HG03039 (cell line): ENCODE measurements around the gene ZNF384.

Source experiments
- ATAC-seq: cut with Tn5 transposase; IDR thresholded peaks from one replicate; pipeline ENCODE4 v1.9.1; 2021; ENCODE audit warnings: mild to moderate bottlenecking, moderate library complexity; ENCODE audit not compliant: unreplicated experiment

The ZNF384 gene

DNA sequence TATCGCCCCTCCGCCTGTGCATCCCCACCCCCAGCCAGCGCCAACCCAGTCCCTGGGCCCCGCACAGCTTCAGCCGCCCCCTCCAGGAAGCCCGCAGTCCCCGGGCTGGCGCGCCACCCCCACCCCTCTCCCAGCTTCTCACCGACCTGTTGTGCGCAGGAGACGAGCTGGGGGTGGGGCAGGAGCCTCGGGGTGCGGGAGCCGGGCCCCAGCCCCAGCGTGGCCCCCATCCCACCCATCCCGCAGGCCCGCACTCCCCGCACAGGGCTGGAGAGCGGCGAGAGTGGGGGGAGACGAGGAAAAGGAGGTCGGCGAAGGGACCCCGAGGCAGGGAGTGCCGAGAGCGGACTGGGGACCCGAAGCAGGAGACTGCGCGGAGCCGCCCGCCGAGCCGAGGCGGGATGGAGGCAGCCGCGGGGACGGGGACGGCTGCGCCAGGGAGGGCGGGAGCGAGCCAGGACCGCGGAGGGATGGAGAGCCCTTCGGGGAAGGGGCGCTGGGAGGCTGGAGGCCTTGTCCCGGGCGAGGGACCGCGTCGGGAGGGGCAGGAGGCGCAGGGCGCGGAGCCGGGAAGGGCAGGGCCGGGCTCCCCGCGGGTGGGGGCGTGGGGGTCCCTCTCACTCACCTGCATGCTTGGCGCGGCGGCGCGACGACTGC lies 10.9 kb upstream of the ZNF384 start:
- ATAC-seq, result no peak

DNA sequence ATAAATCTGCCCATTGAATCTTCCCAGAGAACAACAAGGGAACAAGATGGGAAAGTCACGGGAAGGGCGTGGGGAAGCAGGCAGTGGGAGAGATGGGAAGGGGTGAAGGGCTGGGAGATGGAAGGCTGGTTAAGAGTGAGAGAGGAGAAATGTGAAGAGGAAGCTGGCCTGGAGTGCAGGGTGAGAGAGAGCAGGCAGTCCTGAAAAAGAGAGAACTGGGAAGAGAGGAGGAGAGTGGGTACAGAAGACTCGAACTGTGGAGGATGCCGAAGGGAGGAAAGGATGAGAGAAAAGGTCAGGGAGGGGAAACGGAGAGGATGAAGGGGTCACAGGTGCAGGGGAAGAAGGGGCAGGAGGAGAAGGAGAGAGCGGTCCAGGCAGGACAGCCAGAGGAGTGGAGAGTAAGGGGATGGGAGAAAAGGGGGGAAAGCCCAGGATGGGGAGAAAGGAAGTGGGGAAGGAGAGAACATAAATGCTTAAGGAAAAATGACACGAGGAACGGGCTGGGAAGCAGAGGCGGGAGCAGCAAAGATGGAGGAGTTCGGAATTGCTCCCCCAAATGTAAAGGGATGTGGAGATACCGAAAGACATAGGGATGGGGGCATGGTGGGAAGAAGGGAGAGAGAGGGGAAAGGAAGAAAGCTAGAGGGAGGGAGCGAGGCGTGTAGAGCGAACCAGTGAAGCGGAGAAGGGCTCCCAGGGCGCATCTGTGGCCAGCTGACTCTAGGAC lies 10.2 kb upstream of the ZNF384 start:
- no peak for ATAC-seq

DNA sequence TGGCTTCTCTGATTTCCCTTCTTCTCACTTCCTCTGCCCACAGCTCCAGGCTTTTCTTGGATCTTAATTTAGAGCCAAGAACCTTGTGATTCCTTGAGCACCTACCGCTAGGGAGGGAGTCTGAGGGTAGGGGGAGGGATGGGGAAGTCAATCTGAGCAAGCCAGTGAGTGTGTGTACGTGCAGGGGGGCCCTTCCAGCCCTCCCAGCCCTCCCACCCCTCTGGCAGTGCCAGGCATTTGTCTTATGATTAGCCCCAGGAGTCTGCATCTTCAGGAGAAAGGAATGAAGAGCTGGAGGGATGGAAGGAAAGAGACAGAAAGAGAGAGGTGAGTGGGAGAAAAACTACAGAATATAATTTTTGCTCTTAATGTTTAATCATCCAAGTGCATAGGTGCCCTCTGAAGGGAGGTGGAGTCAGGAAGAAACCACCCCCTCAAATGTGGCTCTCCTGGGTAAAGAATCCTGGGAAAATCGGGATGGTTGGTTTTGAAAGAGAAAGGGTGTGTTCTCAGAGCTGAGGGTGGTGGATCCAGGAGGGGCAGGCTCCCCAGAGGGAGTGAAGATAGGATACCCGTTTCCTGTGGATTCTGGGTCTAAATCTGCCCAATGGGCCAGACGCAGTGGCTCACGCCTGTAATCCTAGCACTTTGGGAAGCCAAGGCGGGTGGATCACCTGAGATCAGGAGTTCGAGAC lies 9.3 kb upstream of the ZNF384 start:
- ATAC-seq, result no peak

DNA sequence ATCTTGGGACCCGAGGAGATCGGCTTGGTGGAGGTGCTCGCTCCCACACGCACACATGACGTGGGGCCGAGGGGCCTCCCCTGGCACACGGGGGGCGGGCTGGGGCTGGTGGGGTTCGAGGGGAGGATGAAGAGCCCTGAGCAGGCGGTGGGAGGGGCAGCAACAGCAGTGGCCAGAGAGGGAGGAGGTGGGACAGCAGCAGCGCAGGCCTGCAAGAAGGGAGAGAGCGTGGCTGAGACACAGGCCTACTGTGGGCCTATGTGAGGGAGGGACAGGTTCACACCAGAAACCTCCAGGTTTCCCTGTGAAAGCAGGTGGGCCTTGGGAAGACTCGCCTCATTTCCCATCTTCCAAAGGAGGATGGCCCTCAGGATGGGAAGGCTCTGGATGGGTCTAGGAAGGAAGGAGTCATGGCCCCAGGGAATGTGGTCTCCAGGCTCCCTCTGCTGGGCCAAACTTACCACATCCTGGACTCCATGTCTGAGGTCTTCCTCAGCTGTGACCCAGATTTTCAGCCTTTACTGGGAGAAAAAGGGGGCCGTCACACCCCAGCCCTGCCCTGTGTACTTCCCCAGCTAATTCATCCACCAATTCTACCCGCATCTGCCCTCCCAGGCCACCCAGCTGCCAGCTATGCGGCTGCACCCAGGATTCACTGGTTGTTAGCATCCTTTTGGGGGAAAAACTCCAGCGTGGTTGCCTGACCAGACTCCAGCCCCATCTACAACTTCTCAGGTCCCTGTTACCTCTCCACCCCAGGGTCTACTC lies 8.6 kb upstream of the ZNF384 start:
- ATAC-seq, result no peak

DNA sequence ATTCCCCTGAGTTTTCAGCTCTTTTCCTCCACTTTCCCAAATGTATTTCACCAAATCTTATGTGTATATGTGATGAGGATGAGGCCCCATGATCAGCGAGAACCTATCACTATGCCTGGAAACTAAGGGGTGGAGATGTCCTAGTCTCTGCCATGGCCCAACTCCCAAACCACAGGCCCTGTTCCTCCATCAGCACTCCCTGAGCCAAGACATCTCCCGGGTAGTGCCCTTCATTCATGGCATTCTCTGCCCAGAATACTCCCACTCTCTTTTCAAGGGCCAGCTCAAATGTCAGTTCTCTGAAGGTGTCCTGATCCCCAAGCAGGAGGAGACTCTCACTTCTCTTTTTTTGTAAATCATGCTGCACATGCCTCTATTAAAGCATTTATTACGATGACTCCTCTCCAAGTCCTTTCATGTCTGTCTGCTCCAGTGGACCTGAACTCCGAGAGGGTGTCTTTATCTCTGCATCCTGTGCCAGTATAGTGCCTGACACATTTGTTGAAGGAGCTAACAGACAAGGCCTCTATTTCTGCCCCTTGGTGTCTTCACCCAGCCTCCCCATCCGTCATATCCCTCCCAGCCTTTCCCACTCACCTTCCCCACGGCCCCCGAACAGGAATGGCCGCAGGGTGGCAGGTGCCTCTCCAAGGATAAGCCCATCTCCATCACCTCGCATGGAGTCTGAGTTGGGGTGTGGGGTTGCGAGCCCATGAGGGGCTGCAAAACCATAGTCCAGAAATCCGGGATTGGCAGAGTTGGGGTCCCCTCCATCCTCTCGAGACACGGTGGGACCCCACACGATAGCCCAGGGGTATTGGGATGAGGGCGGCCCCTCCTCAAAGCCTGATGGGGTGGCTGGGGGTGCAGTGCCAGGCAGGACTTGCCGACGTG lies 7.8 kb upstream of the ZNF384 start:
- no peak for ATAC-seq

DNA sequence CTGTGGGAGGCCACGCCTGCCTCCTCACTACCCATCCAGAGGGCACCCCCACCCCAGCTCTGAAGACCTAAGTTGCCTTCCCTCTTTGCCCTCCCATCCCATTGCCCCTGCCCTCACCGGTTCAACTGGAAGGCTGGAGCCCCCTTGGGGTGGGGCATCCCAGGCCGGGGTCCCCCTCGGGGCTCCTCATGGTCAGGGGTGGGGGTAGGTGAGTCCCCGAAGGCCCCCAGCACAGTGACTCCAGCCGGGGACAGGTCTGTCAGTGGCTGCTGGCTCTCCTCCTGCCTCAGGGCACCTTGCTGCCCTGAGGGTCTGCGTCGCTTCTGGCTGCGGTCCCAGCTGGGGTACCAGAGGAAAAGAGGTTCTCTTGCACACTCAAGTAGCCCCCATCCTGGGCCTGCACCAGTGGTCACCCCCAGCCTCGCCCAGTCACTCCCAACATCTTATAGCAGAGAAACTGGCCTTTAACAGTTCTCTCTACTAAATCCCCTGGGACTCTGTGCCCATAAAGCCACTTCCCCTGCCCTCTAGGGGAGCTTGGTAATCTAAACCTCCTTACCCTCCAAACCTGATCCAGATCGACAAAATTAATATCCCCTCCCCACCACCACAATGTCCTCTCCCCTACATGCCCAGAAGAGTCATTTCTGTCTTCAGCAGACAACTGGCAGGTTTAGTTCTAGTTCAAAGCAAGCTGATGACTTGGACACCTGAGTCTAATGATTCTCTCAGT lies 6.3 kb upstream of the ZNF384 start:
- ATAC-seq, result no peak

DNA sequence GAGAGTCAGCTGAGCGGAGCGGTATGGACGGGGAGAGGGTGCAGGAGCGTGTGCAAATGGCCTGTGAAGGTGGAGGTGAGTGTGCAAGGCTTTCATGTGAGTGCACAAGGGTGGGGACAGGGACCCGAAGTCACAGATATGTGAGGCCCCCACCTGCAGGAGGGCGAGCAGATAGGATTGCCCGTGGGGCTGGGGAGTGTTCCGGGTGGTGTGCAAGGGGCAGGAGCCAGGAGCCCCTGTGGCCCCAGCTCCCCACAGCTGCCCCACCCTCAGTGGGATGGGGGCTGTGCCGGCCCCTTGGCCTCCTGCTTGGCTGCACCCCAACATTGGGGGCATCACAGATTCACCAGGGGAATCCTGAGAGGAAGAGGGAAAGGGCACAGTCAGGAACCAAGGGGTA lies 5.5 kb upstream of the ZNF384 start:
- ATAC-seq, result no peak

DNA sequence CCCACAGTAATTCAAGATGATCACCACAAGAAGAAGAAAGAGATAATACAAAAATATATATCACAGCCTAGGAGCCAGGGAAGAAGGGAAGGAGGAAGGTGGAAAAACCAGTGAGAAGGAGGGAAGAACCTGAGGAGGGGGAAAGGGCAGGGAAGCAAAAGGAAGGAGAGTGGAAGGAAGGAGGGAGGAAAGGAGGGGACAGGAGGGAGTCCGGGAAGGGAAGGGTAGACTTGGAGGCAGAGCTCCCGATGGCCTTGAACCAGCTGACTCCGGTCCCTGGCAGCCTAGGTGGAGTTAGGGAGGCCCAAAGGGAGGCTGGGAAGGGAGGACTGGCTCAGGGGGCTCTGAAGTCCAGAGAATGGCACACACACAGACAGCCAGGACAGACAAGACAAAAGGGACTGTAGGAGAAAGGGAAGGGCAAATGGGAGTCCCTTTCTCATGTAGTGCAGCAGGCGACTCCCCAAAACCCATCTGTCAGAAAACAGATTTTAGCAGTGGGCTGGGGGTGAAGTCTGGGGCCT lies 4.7 kb upstream of the ZNF384 start:
- ATAC-seq, result no peak

DNA sequence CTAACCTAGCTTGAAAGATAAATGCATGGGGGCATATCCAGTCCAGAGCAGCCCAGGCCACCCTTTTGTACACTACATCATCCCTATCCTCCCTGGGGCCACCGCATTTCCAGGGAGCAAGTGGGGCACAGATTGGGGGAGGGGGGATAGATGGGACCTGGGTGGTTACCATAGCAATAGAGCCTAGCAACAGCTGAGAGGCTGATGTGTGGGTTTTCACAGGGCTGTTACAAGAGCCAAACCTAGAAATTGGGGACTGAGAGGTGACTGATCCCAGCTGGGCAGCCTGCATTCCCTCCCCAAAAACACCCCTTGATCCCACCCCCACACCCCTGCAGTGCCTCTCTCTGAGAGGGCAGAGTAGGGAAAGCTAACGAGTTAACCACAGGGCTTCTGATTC lies 3.7 kb upstream of the ZNF384 start:
- ATAC-seq, result no peak

DNA sequence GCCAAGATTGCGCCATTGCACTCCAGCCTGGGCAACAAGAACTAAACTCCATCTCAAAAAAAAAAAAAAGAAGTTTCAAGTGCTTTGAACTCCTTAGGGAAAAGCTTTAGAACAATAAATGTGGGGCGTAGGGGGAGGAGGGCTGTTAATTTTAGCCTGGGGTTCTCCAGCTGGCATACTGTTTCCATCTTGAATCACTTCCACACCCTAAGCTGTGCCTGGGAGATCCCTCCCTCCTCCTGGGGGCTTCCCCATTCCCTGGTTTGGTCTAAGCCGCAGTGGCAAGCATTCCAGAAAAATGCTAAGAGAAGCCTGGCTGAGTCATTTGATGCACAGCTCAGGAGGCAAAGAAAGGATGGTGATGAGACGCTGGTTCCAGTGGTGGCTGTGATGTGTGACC lies 2.3 kb upstream of the ZNF384 start:
- ATAC-seq, result no peak

DNA sequence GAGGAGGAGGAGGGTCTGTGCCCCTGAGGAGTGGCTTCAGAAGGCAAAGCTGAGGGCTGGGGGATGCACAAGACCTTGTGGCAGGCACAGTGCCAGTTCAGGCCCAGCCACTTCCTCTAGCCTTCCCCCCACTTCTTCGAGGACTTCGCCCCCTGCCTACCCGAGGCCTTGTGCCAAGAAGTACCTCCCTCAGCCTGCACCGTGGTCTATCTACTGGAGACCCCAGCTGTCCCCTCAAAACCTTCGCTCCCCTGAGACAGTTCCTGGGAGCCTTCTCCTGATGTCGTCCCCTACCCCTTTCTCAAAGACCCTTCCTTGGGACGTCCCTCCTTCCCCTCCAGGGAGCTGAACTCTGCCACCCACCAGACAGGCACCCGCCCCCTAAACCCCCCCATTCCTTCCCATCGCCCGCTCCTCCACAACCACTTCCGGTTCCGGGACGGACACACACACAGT lies 604 bp downstream of the ZNF384 start:
- ATAC-seq, result no peak

DNA sequence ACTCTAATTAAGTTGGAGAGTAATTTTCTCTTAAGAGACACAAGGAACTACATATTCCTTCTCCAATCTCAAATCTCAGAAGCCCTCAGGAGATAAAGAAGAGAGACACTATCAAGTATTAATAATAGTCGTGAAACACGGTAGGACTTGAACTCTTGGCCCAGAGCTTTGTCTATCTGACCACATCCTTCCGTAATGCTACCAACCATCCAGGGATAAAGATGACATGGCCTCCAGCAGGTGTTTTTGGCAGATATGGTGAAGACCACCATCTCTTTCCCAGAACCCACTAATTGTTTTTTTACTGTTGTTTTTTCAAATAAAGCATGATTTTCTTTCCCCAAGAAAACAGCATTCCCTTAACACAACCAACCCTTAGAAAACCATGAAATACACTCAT lies 3.4 kb downstream of the ZNF384 start:
- no peak for ATAC-seq

DNA sequence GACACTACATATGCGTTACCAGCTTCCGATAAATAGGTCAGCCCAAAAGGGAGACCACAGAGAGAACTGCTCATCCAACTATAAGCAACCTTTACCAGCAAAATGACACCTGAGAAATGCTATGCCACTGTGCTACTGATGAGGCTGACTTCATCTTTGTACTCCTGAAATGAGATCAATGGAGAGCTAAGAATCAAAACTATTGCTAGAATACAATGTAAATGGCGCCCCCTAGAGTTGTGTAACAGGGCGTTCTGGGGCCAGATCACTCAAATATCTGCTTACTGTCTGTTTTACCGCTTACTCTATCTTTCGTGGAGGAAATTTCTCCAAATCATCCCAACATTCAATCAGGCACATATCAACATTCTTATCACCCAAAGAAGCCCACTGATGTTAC lies 4.6 kb downstream of the ZNF384 start:
- no peak for ATAC-seq

DNA sequence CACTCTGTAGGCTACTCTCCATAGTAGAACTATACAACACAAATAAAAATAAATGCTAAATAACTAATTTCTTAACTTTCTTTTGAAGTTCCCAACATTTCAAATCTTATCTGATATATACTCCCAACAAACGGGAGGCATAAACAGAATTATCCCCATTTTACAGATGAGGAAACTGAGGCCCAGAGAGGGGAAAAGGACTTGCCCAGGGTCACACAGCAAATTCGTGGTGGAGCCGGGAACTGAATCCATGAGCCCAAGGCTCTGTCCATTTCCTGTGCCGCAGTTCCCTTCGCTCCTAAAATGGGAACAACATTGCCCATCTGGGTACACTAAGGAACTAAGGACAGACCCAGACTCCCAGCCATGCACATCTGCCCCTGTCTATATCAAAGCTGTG lies 12.2 kb downstream of the ZNF384 start:
- ATAC-seq, result no peak

DNA sequence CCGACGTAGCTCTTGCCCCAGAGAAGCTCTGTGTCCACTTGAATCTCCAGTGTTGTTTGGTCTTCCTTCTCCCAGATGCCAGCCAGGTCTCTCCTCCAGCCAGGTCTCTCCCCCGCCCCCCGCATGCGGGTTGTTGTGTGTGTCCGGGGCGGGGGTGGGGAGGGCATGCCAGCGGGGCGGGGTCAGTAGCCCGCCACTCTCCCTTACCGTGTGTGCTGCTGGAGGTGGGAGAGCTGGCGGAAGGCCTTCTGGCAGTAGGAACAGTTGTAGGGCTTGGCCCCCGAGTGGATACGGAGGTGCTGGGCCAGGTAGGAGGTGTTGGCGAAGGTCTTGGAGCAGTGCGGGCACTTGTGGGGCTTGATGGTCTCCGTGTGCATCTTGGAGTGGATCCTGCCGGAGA lies 17.0 kb downstream of the ZNF384 start:
- ATAC-seq, result no peak

DNA sequence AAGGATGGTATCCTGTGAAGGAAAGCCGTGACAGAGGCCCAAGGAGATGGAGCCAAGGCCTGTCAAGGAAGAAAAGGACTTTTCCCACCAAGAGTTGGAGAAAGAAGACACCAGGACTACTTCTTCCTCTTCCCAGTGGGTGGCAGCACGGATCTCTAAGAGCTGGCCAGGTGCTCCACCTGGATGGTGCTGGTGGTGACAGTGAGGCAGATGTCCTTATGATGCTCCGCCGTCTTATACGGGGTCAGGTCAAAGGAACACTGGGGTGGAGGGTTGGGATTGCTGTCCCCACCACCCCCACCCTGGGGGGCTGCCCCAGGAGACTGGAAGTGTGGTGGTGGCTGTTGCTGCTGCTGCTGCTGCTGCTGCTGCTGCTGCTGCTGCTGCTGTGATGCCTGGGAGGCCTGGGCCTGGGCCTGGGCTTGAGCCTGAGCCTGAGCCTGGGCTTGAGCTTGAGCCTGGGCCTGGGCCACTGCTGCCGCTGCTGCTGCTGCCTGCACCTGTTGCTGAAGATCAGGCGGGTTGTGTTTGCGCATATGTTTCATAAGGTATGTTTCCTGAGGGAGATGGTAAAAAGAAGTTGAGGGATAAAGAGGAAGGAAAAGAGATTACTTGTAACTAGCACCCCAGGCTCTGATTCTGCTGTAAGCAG lies 21.5 kb downstream of the ZNF384 start:
- ATAC-seq, result no peak

DNA sequence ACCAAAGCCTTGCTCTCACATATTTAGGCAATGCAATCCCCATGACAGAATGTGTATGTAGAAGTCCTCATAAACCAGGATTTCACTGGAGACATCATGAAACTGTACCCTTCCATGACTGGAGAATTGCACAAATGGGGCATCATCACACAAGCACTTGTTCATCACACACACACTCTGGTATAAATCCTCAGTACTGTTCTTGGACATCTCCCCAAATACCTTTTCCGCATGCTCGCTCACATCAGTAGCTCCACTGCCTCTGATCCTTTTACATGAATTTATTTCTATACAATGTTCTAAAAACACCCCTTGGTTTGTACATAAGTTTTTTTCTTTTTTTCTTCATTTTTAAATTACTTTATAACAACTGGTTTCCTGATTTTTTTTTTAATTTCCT lies 23.0 kb downstream of the ZNF384 start:
- ATAC-seq, result no peak

DNA sequence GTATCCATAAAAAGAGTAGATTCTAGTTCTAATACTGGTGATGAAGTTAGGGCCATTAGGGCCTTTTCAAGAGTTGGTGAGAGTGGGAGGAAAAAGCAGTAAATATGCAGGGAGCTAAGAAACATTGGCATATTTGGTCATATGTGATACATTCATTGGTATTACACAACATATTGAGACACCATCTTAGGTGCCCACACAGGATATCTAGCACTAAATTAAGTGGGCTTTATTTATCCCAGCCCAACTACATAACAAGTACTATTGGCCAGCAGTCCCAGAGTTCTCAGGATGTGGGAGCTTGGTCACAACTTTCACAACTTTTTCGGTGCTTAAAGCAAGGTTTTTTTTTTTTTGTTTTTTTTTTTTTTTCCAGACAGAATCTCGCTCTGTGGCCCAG lies 24.3 kb downstream of the ZNF384 start:
- no peak for ATAC-seq
